T-helper 17 cell (primary cell): ENCODE data around the gene ENTR1. TPM values are rescaled to one million over a fixed set of nuclear protein-coding genes. Genes with fewer than 3 reads are reported as not detected.

Source experiments
- ATAC-seq: fragments of 150-1000 bp; cut with Tn5 transposase; 2 replicates; pipeline ENCODE4 v1.10.0; 2021; ENCODE audit warnings: mild to moderate bottlenecking, moderate library complexity
- DNase-seq, 3 donors: peaks; one replicate each; pipeline versions ENCODE4 v3.0.0 to v3.0.0-alpha.2; 2020 to 2021
- H3K9me3 ChIP-seq: one replicate; pipeline ENCODE4 v1.7.0; 2013; ENCODE audit warnings: low read length, mild to moderate bottlenecking; ENCODE audit not compliant: control insufficient read depth, poor library complexity, severe bottlenecking
- H3K27ac Mint-ChIP-seq: one replicate; pipeline ENCODE4 v1.8.0; 2022; ENCODE audit warnings: mild to moderate bottlenecking, moderate library complexity, mixed read lengths
- H3K27me3 Mint-ChIP-seq: one replicate; pipeline ENCODE4 v1.8.0; 2022; ENCODE audit warnings: mixed read lengths
- H3K36me3 Mint-ChIP-seq: one replicate; pipeline ENCODE4 v1.8.0; 2022; ENCODE audit warnings: low read depth, mixed read lengths
- H3K4me1 Mint-ChIP-seq: one replicate; pipeline ENCODE4 v1.8.0; 2022; ENCODE audit warnings: mild to moderate bottlenecking, mixed read lengths
- H3K4me3 Mint-ChIP-seq: one replicate; pipeline ENCODE4 v1.8.0; 2022; ENCODE audit warnings: mild to moderate bottlenecking, moderate library complexity, mixed read lengths
- total RNA-seq, 4 donors: library from RNA in 2 of 4; stranded (reverse) in 2 of 4; gene quantifications; one replicate each; pipeline ENCODE4 v1.2.3 and lab custom pipeline; 2022 to 2026

Gene ENTR1
- total RNA-seq, 2 donors from 2014 or later = 46.5 to 51.8 TPM

- Mint-ChIP-seq H3K27ac (no peak overlapping the region), H3K4me1 (peaks cover 4% of the 10 kb centered on the region), H3K4me3 (no peak overlapping the region), H3K36me3 (no peaks in the 10 kb centered on the region), H3K27me3 (no peaks in the 10 kb centered on the region)
- ATAC-seq (no peak), DNase-seq (no peak)
- H3K9me3 ChIP-seq = no peaks in the 10 kb centered on the region
Observed at GRCh38 chr9:136359774-136360718, 50.4 kb downstream of the ENTR1 start.

- DNase-seq = no peak
- ATAC-seq = no peak
- Mint-ChIP-seq H3K27me3 (no peaks in the 10 kb centered on the region), H3K4me3 (no peak overlapping the region), H3K4me1 (peaks cover 4% of the 10 kb centered on the region), H3K36me3 (no peaks in the 10 kb centered on the region), H3K27ac (no peak overlapping the region)
- H3K9me3 ChIP-seq = no peaks in the 10 kb centered on the region
Observed at GRCh38 chr9:136358888-136359287, 51.5 kb downstream of the ENTR1 start.

GRCh38 chr9:136358016-136358415 lies 52.4 kb downstream of the ENTR1 start:
- no peak for ATAC-seq
- Mint-ChIP-seq H3K36me3 (no peaks in the 10 kb centered on the region), H3K4me1 (peaks cover 4% of the 10 kb centered on the region)

GRCh38 chr9:136357202-136357725 lies 53.1 kb downstream of the ENTR1 start:
- H3K9me3 ChIP-seq = no peaks in the 10 kb centered on the region
- Mint-ChIP-seq H3K4me1 (peaks cover 2% of the 10 kb centered on the region), H3K36me3 (no peaks in the 10 kb centered on the region), H3K27me3 (no peaks in the 10 kb centered on the region), H3K4me3 (no peak overlapping the region), H3K27ac (no peak overlapping the region)
- ATAC-seq (no peak), DNase-seq (no peak)

More at GRCh38 chr9:136358016-136358415, 52.4 kb downstream of the ENTR1 start:
- no peak overlapping the region for H3K27ac Mint-ChIP-seq
- no peaks in the 10 kb centered on the region for H3K9me3 ChIP-seq
- DNase-seq = no peak
- H3K27me3 Mint-ChIP-seq = no peaks in the 10 kb centered on the region
- no peak overlapping the region for H3K4me3 Mint-ChIP-seq

- no peaks in the 10 kb centered on the region for H3K9me3 ChIP-seq
- DNase-seq = no peak
- Mint-ChIP-seq H3K4me1 (peaks cover 2% of the 10 kb centered on the region), H3K4me3 (no peak overlapping the region), H3K36me3 (no peaks in the 10 kb centered on the region), H3K27ac (no peak overlapping the region), H3K27me3 (no peaks in the 10 kb centered on the region)
- no peak for ATAC-seq
Observed at GRCh38 chr9:136355616-136356557, 54.5 kb downstream of the ENTR1 start.

GRCh38 chr9:136354592-136355085 lies 55.8 kb downstream of the ENTR1 start:
- ATAC-seq (no peak), DNase-seq (no peak)
- H3K27me3 Mint-ChIP-seq = no peaks in the 10 kb centered on the region
- H3K27ac Mint-ChIP-seq = no peak overlapping the region
- no peaks in the 10 kb centered on the region for H3K36me3 Mint-ChIP-seq
- H3K4me3 Mint-ChIP-seq = no peak overlapping the region
- peaks cover 2% of the 10 kb centered on the region for H3K4me1 Mint-ChIP-seq
- H3K9me3 ChIP-seq = no peaks in the 10 kb centered on the region

GRCh38 chr9:136353757-136354488 lies 56.5 kb downstream of the ENTR1 start:
- ATAC-seq = no peak
- no peak for DNase-seq
- Mint-ChIP-seq H3K36me3 (no peaks in the 10 kb centered on the region), H3K4me3 (no peak overlapping the region), H3K27me3 (no peaks in the 10 kb centered on the region), H3K27ac (no peak overlapping the region), H3K4me1 (peaks cover 2% of the 10 kb centered on the region)
- H3K9me3 ChIP-seq = no peaks in the 10 kb centered on the region

GRCh38 chr9:136353088-136353487 lies 57.3 kb downstream of the ENTR1 start:
- DNase-seq = no peak
- H3K27ac Mint-ChIP-seq = peak overlapping the region; percentile 62
- H3K36me3 Mint-ChIP-seq = no peaks in the 10 kb centered on the region

GRCh38 chr9:136352682-136353081 lies 57.7 kb downstream of the ENTR1 start:
- peak; percentile 20 for ATAC-seq
- no peak overlapping the region for H3K4me3 Mint-ChIP-seq
- H3K27me3 Mint-ChIP-seq = no peaks in the 10 kb centered on the region
- H3K36me3 Mint-ChIP-seq = no peaks in the 10 kb centered on the region
- H3K27ac Mint-ChIP-seq = peak overlapping the region; percentile 62
- peaks cover 2% of the 10 kb centered on the region for H3K4me1 Mint-ChIP-seq
- no peaks in the 10 kb centered on the region for H3K9me3 ChIP-seq
- DNase-seq = no peak

More at GRCh38 chr9:136353088-136353487, 57.3 kb downstream of the ENTR1 start:
- Mint-ChIP-seq H3K27me3 (no peaks in the 10 kb centered on the region), H3K4me1 (peaks cover 2% of the 10 kb centered on the region), H3K4me3 (no peak overlapping the region)
- no peaks in the 10 kb centered on the region for H3K9me3 ChIP-seq
- no peak for ATAC-seq

Other genes starting within 250 kb of the ENTR1 start
- under 1 TPM; 0.10 to 0.18 TPM for gene LHX3, start 205.5 kb downstream of the ENTR1 start, total RNA-seq
- 10 to 100 TPM; 12.6 to 15.5 TPM for gene QSOX2, start 164.8 kb downstream of the ENTR1 start, total RNA-seq
- gene CCDC187, start 106.5 kb downstream of the ENTR1 start, total RNA-seq = under 1 TPM in 1 of 2 donors, not detected in 1; 0.12 TPM
- gene GPSM1, start 83.1 kb downstream of the ENTR1 start, total RNA-seq = 10 to 100 TPM in 1 of 2 donors, 1 to 10 TPM in 1; 7.4 to 10.8 TPM
- 10 to 100 TPM; 19.3 to 28.6 TPM for gene DNLZ, start 46.9 kb downstream of the ENTR1 start, total RNA-seq
- gene CARD9, start 36.9 kb downstream of the ENTR1 start, total RNA-seq = 1 to 10 TPM in 1 of 2 donors, under 1 TPM in 1; 0.86 to 1.9 TPM
- gene SNAPC4, start 10.4 kb downstream of the ENTR1 start, total RNA-seq = 10 to 100 TPM; 10.6 to 11.0 TPM
- gene PMPCA, start within 50 bp of the ENTR1 start, total RNA-seq = 10 to 100 TPM; 62.2 to 80.3 TPM
- gene INPP5E, start 29.2 kb upstream of the ENTR1 start, total RNA-seq = 10 to 100 TPM; 26.0 to 32.7 TPM
- gene SEC16A, start 72.4 kb upstream of the ENTR1 start, total RNA-seq = 10 to 100 TPM; 71.7 to 74.7 TPM
- gene NOTCH1, start 135.4 kb upstream of the ENTR1 start, total RNA-seq = 10 to 100 TPM; 31.7 to 37.5 TPM